ENCODE measurements around the gene VPREB3.

VPREB3 gene

DNA sequence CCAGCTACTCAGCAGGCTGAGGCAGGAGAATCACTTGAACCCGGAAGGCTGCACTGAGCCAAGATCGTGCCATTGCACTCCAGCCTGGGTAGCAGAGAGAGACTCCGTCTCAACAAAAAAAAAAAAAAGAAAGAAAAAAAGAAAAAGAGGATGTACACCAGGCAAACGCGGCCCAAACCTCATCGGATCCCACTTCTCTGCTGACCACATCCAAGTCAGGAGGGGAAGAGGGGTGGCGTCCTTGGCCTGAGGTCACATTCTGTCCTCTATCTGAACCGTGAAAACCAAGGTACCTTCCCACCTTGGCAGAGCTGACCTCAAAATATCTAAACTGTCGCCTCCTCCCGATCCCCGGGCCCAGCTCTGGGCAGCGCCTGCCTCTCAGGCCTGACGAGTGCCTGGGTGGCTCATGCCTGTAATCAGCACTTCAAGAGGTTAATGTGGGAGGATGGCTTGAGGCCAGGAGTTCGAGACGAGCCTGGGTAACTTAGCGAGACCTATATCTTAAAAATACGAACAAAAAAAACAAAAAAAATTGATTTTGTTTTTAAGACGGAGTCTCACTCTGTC, 38.3 kb downstream of the VPREB3 start:
- Histone ChIP-seq H3K4me3 (peak overlapping the region; percentile 79), H3K27ac (no peak overlapping the region)
- TF ChIP-seq, protein P1, sequence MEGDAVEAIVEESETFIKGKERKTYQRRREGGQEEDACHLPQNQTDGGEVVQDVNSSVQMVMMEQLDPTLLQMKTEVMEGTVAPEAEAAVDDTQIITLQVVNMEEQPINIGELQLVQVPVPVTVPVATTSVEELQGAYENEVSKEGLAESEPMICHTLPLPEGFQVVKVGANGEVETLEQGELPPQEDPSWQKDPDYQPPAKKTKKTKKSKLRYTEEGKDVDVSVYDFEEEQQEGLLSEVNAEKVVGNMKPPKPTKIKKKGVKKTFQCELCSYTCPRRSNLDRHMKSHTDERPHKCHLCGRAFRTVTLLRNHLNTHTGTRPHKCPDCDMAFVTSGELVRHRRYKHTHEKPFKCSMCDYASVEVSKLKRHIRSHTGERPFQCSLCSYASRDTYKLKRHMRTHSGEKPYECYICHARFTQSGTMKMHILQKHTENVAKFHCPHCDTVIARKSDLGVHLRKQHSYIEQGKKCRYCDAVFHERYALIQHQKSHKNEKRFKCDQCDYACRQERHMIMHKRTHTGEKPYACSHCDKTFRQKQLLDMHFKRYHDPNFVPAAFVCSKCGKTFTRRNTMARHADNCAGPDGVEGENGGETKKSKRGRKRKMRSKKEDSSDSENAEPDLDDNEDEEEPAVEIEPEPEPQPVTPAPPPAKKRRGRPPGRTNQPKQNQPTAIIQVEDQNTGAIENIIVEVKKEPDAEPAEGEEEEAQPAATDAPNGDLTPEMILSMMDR (IDR thresholded peaks at IDR 0.05): no peak
- no peak for DNase-seq (ENCODE audit: low spot score)

DNA sequence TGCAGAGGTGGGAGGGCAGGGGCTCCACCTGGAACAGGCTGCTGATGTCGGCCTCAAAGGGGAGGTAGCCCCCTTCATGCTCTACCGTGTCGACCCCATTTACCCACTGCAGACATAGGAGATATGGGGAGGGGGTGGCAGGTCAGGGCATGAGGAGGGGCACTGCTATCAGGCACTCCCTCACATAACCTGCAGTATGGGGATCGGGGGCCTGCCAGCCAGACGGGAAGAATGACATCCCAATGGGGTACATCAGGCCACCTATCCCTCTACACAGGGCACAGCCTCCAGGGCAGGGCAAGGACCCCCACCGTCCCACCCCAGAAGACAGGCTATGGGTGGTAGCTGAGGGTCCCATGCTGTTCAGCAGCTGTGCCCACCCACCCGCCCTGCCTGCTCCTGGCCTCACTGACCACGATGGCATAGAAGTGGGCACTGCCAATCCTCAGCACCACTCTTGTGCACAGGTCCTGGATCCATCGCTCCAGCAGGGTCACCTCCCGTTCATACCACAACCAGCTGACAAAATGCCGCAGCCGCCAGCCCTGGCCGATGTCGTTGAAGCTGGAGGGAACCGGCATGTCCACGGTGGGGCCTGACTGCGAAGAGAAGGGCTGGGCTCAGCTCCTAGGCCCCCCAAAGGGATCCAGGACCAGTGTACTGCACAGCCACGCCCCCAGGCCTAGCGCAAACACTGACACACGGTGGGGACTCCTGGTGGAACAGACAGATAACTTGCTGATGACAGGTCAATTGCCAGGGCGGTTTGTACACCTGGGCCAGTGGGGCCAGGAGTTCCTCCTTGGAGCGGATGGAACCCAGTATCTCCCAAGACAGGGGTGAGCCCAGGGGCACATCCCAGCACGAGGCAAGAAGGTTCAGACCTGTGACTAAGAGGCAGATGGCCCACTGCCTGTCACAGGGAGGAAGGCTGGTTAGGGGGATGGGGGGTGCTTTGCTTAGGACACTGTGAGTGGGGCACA, 39.3 kb downstream of the VPREB3 start:
- TF ChIP-seq, protein P1 (IDR thresholded peaks at IDR 0.05): no peak
- Histone ChIP-seq H3K27ac (no peak overlapping the region), H3K4me3 (no peak overlapping the region)
- DNase-seq (ENCODE audit: low spot score): no peak

DNA sequence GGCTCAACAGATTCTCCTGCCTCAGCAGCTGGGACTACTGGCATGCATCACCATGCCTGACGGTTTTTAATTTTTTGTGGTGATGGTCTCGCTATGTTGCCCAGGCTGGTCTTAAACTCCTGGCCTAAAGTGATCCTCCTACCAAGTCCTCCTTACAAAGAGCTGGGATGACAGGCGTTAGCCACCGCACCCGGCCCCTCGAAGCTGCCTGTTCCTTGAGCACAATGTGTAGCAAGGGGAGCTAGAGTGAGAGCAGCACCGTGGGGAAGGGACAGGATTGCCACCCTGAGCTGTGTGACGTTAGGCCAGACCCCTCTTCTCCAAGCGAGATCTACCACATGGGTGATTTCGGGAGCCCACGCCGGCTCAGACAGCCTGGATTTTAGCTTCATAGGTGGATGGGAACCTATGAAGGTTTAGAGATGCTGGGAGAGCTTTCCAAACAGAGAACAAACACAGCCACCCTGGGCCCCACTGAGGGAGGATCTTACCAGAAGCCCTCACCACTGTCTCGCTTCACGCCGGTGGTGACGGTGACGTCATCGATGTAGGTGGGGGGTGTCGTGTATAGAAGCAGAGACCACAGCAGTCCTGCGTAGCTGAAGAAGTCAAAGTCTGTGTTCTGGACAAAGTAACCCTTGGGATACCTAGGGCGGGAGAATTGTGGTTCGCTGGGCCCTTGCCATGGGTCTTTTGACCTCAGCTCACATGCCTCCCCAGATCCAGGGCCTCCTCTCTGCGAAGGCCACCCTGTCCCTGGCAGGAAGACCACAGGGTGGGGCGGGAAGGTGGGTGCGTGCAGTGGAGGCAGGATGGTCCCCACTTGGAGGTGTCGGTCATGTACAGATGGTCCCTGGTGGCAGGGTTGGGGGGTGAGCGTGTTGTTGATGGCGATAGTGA, 40.3 kb downstream of the VPREB3 start:
- no peak overlapping the region for H3K27ac ChIP-seq
- DNase-seq (ENCODE audit: low spot score): no peak
- TF ChIP-seq, protein P1 (IDR thresholded peaks at IDR 0.05): no peak
- no peak overlapping the region for H3K4me3 ChIP-seq

DNA sequence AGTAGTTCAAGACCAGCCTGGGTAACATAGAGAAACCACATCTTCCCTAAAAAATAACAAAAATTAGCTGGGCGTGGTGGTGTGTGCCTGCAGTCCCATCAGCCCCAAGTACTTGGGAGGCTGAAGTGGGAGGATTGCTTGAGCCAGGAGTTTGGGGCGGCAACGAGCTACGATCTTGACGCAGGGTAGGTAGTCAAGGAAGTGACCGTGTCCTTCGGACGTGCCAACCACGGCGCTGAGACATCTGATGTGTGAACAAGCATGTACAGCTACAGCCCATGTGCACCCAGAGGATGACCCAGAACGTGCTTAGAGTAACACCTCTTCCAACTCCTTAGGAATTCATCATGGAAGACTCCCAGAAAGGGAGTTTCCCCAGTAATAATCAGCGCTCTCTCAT, 42.0 kb downstream of the VPREB3 start:
- no peak for DNase-seq (ENCODE audit: low spot score)
- TF ChIP-seq, protein P1 (IDR thresholded peaks at IDR 0.05): no peak
- Histone ChIP-seq H3K27ac (no peak overlapping the region), H3K4me3 (no peak overlapping the region)

DNA sequence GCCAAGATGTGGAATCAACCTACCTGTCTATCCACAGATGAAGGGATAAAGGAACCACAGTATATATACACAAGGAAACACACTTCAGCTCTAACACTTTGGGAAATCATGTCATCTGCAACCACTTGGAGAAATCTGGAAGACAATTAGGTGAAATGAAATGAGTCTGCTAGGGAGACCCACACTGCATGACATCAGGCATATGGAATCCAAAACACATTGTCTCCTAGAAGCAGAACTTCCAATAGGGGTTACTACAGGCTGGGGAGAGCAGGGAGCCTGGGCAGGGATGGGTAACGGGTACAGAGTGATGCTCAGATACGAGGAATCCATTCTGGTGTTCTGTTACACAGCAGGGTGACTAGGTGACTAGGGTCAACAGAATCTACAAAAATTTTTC, 45.1 kb downstream of the VPREB3 start:
- H3K4me3 ChIP-seq: no peak overlapping the region
- H3K27ac ChIP-seq: no peak overlapping the region
- no peak for DNase-seq (ENCODE audit: low spot score)
- TF ChIP-seq, protein P1 (IDR thresholded peaks at IDR 0.05): no peak

DNA sequence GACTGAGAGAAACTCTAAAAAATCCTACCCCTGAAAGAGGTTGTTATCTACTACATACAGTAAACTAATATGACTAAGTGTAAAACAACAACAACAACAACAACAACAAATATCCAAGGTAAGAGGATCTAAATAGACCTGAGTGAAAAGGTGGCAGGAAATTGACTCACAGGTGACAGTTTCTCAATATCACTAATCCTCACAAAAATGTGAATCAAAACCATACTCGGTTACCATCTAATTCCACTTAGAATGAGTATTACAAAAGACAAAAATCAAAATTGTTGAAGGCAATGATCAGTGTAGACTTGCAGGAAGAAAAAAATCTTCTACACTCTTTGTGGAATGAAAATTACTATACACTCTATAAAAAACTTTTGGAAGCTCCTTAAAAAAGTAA, 46.0 kb downstream of the VPREB3 start:
- Histone ChIP-seq H3K27ac (no peak overlapping the region), H3K4me3 (no peak overlapping the region)
- TF ChIP-seq, protein P1 (IDR thresholded peaks at IDR 0.05): no peak
- DNase-seq (ENCODE audit: low spot score): no peak

Measured in coronary artery (tissue), 2 donors.